Renal cortical epithelial cell (primary cell): ENCODE data around the gene PRR15L. TPM values are rescaled to one million over a fixed set of nuclear protein-coding genes. Genes with fewer than 3 reads are reported as not detected.

Experiments used
- total RNA-seq: library from RNA; depleted of rRNA; stranded (reverse); fragments of >200 nt; gene quantifications from 2 replicates; pipeline ENCODE4 v1.2.3, GENCODE V29; 2014

Gene PRR15L
- total RNA-seq, 1 donor from 2014 or later, result 0.85 TPM

Other genes with a start within 250 kb of the PRR15L start
- not detected in 2 replicates for gene TBX21, start 224.6 kb downstream of the PRR15L start, total RNA-seq
- gene OSBPL7, start 136.1 kb downstream of the PRR15L start, total RNA-seq, result 6.6 and 11.3 TPM in 2 replicates
- 21.0 and 25.4 TPM in 2 replicates for gene MRPL10, start 126.3 kb downstream of the PRR15L start, total RNA-seq
- gene LRRC46, start 126.2 kb downstream of the PRR15L start, total RNA-seq, result 0.45 TPM in 1 of 2 replicates, not detected in the other
- gene SCRN2, start 116.6 kb downstream of the PRR15L start, total RNA-seq, result 21.3 and 50.4 TPM in 2 replicates
- 0.87 and 1.2 TPM in 2 replicates for gene SP6, start 106.7 kb downstream of the PRR15L start, total RNA-seq
- gene SP2, start 61.6 kb downstream of the PRR15L start, total RNA-seq, result 0.35 and 3.1 TPM in 2 replicates
- gene PNPO, start 16.3 kb downstream of the PRR15L start, total RNA-seq, result 76.7 and 77.6 TPM in 2 replicates
- gene CDK5RAP3, start 13.2 kb upstream of the PRR15L start, total RNA-seq, result 50.7 and 66.2 TPM in 2 replicates
- 6.8 and 8.0 TPM in 2 replicates for gene COPZ2, start 79.9 kb upstream of the PRR15L start, total RNA-seq
- gene NFE2L1, start 90.5 kb upstream of the PRR15L start, total RNA-seq, result 75.0 and 267 TPM in 2 replicates
- gene CBX1, start 143.6 kb upstream of the PRR15L start, total RNA-seq, result 68.9 and 88.3 TPM in 2 replicates
- 16.1 and 25.0 TPM in 2 replicates for gene SNX11, start 149.9 kb upstream of the PRR15L start, total RNA-seq